Measurements from ENCODE around the gene PRODH2.

The PRODH2 gene

DNA sequence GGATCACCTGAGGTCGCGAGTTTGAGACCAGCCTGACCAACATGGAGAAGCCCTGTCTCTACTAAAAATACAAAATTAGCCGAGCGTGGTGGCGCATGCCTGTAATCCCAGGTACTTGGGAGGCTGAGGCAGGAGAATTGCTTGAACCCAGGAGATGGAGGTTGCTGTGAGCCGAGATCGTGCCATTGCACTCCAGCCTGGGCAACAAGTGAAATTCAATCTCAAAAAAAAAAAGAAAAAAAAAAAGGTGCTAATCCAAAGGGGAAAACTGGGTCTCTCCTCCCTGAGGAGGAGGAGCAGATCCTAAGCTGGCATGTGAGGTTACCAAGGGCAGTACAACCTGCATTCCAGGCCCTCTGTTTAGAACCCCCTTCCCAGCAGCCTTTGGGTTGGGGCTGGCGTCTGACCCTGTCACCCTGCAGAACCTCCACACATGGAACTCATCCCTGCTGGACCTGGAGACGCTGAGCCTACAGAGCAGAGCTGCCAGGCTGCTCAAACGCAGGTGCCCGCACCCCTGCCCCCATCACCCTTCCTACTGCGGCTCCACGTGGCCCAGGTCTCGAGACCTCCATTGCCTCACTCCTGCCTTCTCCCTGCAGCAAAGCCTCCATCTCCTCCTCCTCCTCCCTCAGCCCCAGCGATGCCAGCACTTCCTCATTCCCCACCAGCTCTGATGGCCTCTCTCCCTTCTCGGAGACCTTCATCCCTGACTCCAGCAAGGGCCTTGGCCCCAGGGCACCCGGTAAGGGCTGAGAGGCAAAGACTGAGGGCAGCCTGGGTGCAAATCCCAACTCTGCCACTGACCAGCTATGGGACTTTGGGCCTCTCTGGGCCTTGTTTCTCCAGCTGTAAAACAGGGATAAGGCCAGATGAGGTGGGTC lies 48.0 kb downstream of the PRODH2 start:
- H3K36me3 ChIP-seq (ENCODE audit: control insufficient read depth in 1 of 2, insufficient read depth in 2 of 2, low read length in 2 of 2) = peaks cover 5 to 31% of the 10 kb centered on the region in 2 donors
- peaks cover 0 to 14% of the 10 kb centered on the region in 2 donors for H3K4me1 ChIP-seq (ENCODE audit: control insufficient read depth in 1 of 2, insufficient read depth in 2 of 2, low read length in 2 of 2)
- H3K4me3 ChIP-seq (ENCODE audit: low read depth in 1 of 2, low read length in 2 of 2) = no peak overlapping the region
- H3K27me3 ChIP-seq (ENCODE audit: low read depth, low read length) = no peaks in the 10 kb centered on the region
- no peak overlapping the region for H3K27ac ChIP-seq (ENCODE audit: low read length)
- H3K9me3 ChIP-seq (ENCODE audit: control insufficient read depth in 1 of 2, low read length in 2 of 2) = no peaks in the 10 kb centered on the region

DNA sequence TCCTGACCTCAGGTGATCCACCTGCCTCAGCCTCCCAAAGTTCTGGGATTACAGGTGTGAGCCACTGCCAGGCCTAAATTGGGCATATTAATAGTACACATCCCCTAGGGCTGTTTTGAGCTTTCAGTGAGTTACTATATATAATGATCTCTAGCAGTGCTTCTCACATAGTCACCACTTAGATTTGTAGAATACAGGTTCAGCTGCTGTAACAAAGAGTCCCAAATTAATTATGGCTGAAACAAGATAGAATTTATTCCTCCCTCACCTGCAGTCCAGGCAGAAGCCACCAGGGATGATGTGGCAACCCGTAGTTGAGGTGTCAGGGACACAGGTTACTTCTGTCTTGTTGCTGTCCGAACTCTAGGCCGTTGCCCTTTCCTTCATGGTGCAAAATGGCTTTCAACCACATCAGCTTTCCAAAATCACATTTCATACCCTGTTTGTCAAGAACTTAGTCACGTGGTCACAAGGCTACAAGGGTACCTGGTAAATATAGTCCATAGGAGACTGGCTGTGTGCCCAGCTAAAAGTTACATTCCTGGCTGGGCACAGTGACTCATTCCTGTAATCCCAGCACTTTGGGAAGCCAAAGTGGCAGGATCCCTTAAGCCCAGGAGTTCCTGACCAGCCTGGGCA lies 51.8 kb downstream of the PRODH2 start:
- Histone ChIP-seq H3K36me3 (ENCODE audit: control insufficient read depth in 1 of 2, insufficient read depth in 2 of 2, low read length in 2 of 2) (peaks cover 5 to 35% of the 10 kb centered on the region in 2 donors), H3K9me3 (ENCODE audit: control insufficient read depth in 1 of 2, low read length in 2 of 2) (no peaks in the 10 kb centered on the region), H3K27ac (ENCODE audit: low read length) (no peak overlapping the region), H3K4me3 (ENCODE audit: low read depth in 1 of 2, low read length in 2 of 2) (no peak overlapping the region), H3K27me3 (ENCODE audit: low read depth, low read length) (no peaks in the 10 kb centered on the region), H3K4me1 (ENCODE audit: control insufficient read depth in 1 of 2, insufficient read depth in 2 of 2, low read length in 2 of 2) (peaks cover 4 to 29% of the 10 kb centered on the region in 2 donors)

DNA sequence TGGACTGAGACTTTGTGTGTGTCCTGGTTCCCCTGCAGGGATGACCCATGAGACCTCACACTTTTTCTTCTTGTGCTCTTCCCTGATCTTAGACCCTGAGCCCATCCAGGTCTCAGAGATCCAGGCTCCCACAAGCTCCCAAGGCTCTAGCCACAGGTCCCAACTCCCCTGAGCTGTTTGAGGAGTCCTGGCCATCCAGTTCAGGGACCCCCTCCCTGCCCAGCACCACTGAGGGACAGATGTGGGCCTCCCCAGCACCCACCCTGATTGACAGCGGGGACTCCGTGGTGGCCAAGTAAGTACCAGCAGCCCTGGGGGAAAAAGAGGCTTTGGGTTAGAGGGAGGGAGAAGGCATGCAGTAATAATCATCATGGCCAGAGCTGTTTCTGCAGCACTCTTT lies 52.9 kb downstream of the PRODH2 start:
- Histone ChIP-seq H3K4me1 (ENCODE audit: control insufficient read depth in 1 of 2, insufficient read depth in 2 of 2, low read length in 2 of 2) (peaks cover 4 to 35% of the 10 kb centered on the region in 2 donors), H3K27ac (ENCODE audit: low read length) (no peak overlapping the region)

DNA sequence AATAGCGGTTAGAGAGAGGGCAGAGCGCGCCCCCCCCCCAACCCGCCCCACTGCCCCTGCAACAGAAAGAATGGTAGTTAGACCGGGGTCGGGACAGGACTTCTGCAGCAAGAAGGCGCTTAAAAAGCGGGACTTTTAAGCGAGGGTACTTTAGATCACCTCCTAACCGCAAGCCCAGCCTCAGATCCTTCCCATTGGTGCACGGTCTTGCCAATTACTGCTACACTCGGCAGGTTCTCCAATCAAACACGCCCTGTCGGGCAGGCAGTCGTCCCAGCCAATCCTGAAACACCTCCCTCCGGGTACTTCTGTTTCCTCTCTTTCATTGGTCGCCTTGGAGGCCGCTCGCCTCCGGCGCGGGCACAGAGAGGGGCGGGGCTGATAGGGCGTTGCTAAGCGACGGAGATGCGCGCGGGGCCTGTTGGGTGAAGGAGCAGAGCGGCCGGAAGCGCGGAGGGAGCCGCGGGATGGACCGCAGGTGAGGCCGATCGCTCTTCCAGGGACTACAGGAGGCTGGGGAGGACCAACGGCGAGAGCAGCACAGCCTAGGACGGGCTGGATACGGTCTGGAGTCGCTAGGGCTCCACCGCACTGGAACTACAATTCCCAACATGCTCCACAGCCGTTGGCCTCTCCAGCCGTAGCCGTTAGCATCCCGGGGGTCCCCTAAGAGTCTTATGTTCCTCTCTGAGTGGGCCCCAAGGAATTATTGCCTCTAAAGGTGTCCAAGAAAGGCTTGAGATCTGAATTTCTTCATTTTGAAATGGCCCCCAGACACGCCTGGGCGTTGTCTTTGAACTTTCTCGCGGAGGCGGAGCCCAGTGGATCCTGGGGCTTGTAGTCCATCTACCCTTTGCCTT lies 54.7 kb downstream of the PRODH2 start, which contains the start of gene PROSER3:
PROSER3 (plus strand) TSS at position 428 of the 860 bp plus-strand sequence; CDS start at position 468, 40 bp downstream.
- Histone ChIP-seq H3K4me1 (ENCODE audit: control insufficient read depth in 1 of 2, insufficient read depth in 2 of 2, low read length in 2 of 2) (peaks cover 4 to 46% of the 10 kb centered on the region in 2 donors), H3K36me3 (ENCODE audit: control insufficient read depth in 1 of 2, insufficient read depth in 2 of 2, low read length in 2 of 2) (peaks cover 13 to 32% of the 10 kb centered on the region in 2 donors), H3K9me3 (ENCODE audit: control insufficient read depth in 1 of 2, low read length in 2 of 2) (no peaks in the 10 kb centered on the region), H3K27me3 (ENCODE audit: low read depth, low read length) (no peaks in the 10 kb centered on the region), H3K4me3 (ENCODE audit: low read depth in 1 of 2, low read length in 2 of 2) (peak within 1 kb of the TSS; percentile 93 to 99), H3K27ac (ENCODE audit: low read length) (peak within 1 kb of the TSS; percentile 100)

More for the DNA sequence above, 52.9 kb downstream of the PRODH2 start:
- Histone ChIP-seq H3K36me3 (ENCODE audit: control insufficient read depth in 1 of 2, insufficient read depth in 2 of 2, low read length in 2 of 2) (peaks cover 5 to 24% of the 10 kb centered on the region in 2 donors), H3K4me3 (ENCODE audit: low read depth in 1 of 2, low read length in 2 of 2) (no peak overlapping the region), H3K27me3 (ENCODE audit: low read depth, low read length) (no peaks in the 10 kb centered on the region), H3K9me3 (ENCODE audit: control insufficient read depth in 1 of 2, low read length in 2 of 2) (no peaks in the 10 kb centered on the region)

DNA sequence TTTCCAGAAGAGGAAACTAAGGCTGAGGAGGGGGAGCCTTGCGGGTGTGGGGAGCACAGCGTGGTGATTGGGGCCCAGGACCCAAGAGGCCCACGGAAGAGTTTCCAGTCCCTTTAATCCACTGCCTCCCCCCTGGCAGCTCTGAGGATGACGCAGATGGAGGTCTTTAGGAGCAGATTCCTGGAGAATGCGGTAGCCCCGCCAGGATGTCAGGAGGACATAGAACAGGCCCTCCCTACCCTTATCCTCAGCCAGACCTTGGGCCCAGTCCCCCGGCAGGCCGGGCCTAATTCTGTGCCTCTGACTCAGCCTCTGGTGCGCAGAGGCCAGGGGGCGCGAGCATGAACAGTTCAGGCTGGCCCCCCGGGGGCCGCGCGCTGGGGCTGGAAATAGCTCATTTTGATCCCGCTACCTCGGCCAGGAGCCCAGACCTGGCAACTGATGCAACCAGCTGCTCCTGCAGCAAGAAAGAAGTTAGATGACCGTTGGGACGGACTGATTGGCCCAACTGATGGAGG lies 55.4 kb downstream of the PRODH2 start:
- H3K36me3 ChIP-seq (ENCODE audit: control insufficient read depth in 1 of 2, insufficient read depth in 2 of 2, low read length in 2 of 2) = peaks cover 17 to 36% of the 10 kb centered on the region in 2 donors
- H3K4me3 ChIP-seq (ENCODE audit: low read depth in 1 of 2, low read length in 2 of 2) = peak overlapping the region; percentile 93 to 99
- peaks cover 4 to 46% of the 10 kb centered on the region in 2 donors for H3K4me1 ChIP-seq (ENCODE audit: control insufficient read depth in 1 of 2, insufficient read depth in 2 of 2, low read length in 2 of 2)
- peak overlapping the region; percentile 100 for H3K27ac ChIP-seq (ENCODE audit: low read length)
- H3K27me3 ChIP-seq (ENCODE audit: low read depth, low read length) = no peaks in the 10 kb centered on the region
- H3K9me3 ChIP-seq (ENCODE audit: control insufficient read depth in 1 of 2, low read length in 2 of 2) = no peaks in the 10 kb centered on the region

DNA sequence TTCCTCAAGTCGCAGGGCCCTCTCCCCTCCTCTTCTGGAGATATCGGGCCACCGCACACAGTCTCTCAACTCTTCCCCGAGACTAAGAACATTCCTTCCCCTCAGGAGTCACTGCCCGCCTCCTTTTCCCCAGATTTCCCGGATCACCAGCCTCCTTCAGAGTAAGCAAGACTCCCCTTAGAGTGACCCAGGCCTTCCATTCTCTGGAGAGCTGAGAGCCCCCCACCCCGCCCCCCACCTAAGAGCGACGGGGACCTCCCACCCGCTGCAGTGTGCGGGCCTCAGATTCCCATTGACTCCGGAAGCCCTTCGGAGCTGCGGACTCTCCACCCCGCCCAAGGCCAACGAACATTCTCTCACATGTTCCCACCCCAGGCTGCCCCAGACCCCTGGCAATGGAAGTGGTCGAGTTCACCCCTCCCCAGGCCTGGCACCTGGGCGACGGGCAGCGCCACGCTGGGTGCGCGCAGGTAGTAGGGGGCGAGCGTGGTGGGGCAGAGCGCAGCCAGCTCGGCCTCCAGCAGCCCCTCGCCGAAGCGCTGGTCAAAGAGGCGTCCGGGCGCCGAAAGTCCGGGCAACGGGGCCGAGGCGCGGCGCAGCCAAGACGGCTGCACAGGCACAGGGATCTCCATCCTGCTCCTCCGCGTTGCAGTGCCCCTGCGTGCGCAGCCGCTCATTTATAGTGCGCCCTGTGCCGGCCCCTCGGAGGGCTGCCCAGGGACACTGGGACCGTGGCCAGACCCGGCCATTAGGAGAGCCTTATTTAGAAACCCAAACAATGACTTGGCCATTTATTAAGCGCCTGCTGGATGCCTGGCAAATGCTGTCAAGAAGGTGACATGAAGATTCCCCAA lies 56.0 kb downstream of the PRODH2 start, which contains the start of gene HSPB6:
HSPB6 (minus strand) TSS at position 653 of the 854 bp plus-strand sequence; CDS start at position 632, 21 bp downstream.
- no peaks in the 10 kb centered on the region for H3K27me3 ChIP-seq (ENCODE audit: low read depth, low read length)
- peak within 1 kb of the TSS; percentile 93 to 99 for H3K4me3 ChIP-seq (ENCODE audit: low read depth in 1 of 2, low read length in 2 of 2)
- peaks cover 4 to 46% of the 10 kb centered on the region in 2 donors for H3K4me1 ChIP-seq (ENCODE audit: control insufficient read depth in 1 of 2, insufficient read depth in 2 of 2, low read length in 2 of 2)
- H3K9me3 ChIP-seq (ENCODE audit: control insufficient read depth in 1 of 2, low read length in 2 of 2) = no peaks in the 10 kb centered on the region
- peaks cover 13 to 36% of the 10 kb centered on the region in 2 donors for H3K36me3 ChIP-seq (ENCODE audit: control insufficient read depth in 1 of 2, insufficient read depth in 2 of 2, low read length in 2 of 2)
- peak within 1 kb of the TSS; percentile 100 for H3K27ac ChIP-seq (ENCODE audit: low read length)

DNA sequence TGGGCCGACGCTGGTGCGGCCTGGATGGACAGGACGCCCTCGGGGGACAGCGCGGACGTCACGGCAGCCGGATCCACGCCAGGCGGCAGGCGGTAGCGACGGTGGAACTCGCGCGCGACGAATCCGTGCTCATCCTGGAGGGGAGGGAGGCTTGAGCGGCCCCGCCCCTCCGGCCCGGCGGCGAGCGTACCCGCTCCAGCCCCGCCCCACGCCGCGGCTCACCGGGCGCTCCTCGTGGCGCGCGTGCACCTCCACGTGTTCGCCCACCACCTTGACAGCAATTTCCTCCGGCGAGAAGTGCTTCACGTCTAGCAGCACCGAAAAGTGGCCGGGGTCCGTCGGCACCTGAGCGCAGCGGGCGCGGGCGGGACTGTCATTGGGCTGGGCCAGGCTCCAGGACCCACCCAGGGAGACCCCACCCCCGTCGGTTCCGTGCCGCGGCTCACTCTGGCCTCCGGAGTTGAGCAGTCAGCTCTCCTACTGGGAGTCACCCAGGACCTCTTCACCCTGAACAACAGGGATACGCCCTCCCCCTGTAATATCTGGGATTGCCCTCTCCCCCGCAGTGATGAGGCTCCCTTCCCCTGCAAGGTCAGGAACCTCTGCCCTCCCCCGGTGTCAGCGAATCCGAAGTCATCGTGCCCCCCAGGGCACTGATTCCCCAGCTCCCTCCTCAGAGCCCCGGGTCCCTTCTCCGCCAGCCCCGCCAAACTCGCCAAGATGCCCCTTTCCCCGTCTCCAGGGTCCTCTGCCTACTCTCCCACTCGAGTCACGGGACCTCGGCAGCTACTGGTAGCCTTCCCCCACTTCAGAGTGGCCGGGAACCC lies 56.9 kb downstream of the PRODH2 start:
- no peaks in the 10 kb centered on the region for H3K27me3 ChIP-seq (ENCODE audit: low read depth, low read length)
- H3K36me3 ChIP-seq (ENCODE audit: control insufficient read depth in 1 of 2, insufficient read depth in 2 of 2, low read length in 2 of 2) = peaks cover 13 to 35% of the 10 kb centered on the region in 2 donors
- peaks cover 4 to 46% of the 10 kb centered on the region in 2 donors for H3K4me1 ChIP-seq (ENCODE audit: control insufficient read depth in 1 of 2, insufficient read depth in 2 of 2, low read length in 2 of 2)
- peak overlapping the region; percentile 100 for H3K27ac ChIP-seq (ENCODE audit: low read length)
- no peaks in the 10 kb centered on the region for H3K9me3 ChIP-seq (ENCODE audit: control insufficient read depth in 1 of 2, low read length in 2 of 2)
- peak overlapping the region; percentile 67 to 93 for H3K4me3 ChIP-seq (ENCODE audit: low read depth in 1 of 2, low read length in 2 of 2)

DNA sequence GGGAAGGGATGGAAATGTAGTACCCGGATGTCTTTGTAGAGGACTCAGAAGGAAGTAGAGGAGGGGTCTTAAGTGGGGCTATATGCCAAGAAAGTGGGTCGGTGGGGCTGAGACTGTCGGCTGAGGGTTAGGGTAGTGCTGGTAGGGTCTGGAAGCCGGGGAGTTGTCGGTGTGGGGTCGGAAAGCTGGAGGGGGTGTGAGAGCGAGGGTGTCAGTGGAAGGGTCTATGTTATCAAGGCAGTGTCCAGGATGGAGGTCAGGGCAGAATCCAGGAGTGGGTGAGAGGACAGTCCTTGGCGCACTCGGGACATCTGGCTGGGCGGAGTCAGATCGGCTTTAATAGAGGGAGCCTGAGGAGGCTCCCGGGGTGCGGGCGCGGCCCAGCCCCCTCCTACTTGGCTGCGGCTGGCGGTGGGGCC lies 57.5 kb downstream of the PRODH2 start:
- Histone ChIP-seq H3K9me3 (ENCODE audit: control insufficient read depth in 1 of 2, low read length in 2 of 2) (no peaks in the 10 kb centered on the region), H3K4me3 (ENCODE audit: low read depth in 1 of 2, low read length in 2 of 2) (peak overlapping the region; percentile 30 to 93)

DNA sequence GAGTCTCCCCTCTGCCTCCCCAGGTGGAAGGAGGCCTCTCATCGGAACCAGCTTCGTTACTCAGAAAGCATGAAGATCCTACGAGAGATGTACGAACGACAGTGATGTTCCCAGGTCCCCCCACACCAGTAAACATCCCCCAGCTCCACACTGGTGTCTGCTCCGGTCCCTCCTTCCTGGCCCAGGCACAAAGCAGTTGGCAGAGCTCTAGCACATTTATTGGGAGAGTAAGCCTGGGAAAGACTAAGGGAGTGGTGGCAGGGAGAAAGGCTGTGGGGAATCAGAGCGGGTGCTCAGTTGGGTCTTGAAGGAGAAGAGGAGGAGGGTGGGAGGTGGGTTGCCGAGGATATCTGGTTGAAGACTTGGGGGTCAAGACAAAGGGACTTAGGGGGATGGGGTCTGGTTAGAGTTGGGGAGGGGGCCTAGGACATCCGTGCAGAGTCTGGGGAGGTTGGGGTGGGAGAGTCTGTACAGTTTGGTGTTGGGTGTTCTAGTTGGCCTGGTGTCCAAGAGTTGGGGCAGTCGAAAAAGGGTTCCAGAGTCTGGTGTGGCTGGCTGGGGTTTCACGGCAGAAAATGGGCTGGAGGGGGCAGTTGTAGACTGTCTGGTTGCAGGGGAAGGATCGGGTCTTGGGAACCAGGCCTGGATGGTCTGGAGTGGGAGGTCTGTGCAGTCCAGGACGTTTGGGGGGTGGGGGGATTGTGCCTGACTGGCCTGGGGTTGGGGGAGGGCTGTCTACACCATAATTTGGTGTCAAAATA lies 58.1 kb downstream of the PRODH2 start:
- Histone ChIP-seq H3K4me3 (ENCODE audit: low read depth in 1 of 2, low read length in 2 of 2) (peak overlapping the region in 1 of 2 donors; percentile 93), H3K27me3 (ENCODE audit: low read depth, low read length) (no peaks in the 10 kb centered on the region)

More for the DNA sequence above, 57.5 kb downstream of the PRODH2 start:
- Histone ChIP-seq H3K27ac (ENCODE audit: low read length) (peak overlapping the region; percentile 63), H3K36me3 (ENCODE audit: control insufficient read depth in 1 of 2, insufficient read depth in 2 of 2, low read length in 2 of 2) (peaks cover 13 to 32% of the 10 kb centered on the region in 2 donors), H3K4me1 (ENCODE audit: control insufficient read depth in 1 of 2, insufficient read depth in 2 of 2, low read length in 2 of 2) (peaks cover 4 to 46% of the 10 kb centered on the region in 2 donors), H3K27me3 (ENCODE audit: low read depth, low read length) (no peaks in the 10 kb centered on the region)

More for the DNA sequence above, 58.1 kb downstream of the PRODH2 start:
- Histone ChIP-seq H3K27ac (ENCODE audit: low read length) (peak overlapping the region; percentile 63), H3K9me3 (ENCODE audit: control insufficient read depth in 1 of 2, low read length in 2 of 2) (no peaks in the 10 kb centered on the region), H3K4me1 (ENCODE audit: control insufficient read depth in 1 of 2, insufficient read depth in 2 of 2, low read length in 2 of 2) (peaks cover 4 to 46% of the 10 kb centered on the region in 2 donors), H3K36me3 (ENCODE audit: control insufficient read depth in 1 of 2, insufficient read depth in 2 of 2, low read length in 2 of 2) (peaks cover 13 to 32% of the 10 kb centered on the region in 2 donors)

Data from muscle layer of duodenum (tissue), 2 donors.